ENCODE data around the gene MAD2L2.

The MAD2L2 gene

GRCh38 chr1:11638121-11638520 is 42.8 kb downstream of the MAD2L2 start:
- DNase-seq (ENCODE audit: low read depth in 3 of 3, low spot score in 1 of 3), result no peak

- no peak for DNase-seq (ENCODE audit: low read depth in 3 of 3, low spot score in 1 of 3)
Measured at GRCh38 chr1:11634365-11635192, 46.4 kb downstream of the MAD2L2 start.

- DNase-seq (ENCODE audit: low read depth in 3 of 3, low spot score in 1 of 3), result no peak
Measured at GRCh38 chr1:11629184-11630016, 51.5 kb downstream of the MAD2L2 start.

- DNase-seq (ENCODE audit: low read depth in 3 of 3, low spot score in 1 of 3), result no peak
Measured at GRCh38 chr1:11628767-11629166, 52.2 kb downstream of the MAD2L2 start.

GRCh38 chr1:11626551-11626950 is 54.4 kb downstream of the MAD2L2 start:
- DNase-seq (ENCODE audit: low read depth in 3 of 3, low spot score in 1 of 3), result no peak
